ENCODE measurements around the gene ZSWIM5. TPM values are rescaled to one million over a fixed set of nuclear protein-coding genes. Genes with fewer than 3 reads are reported as not detected.
"Not testable (repeated sequence)": the region's sequence is repeated elsewhere in the genome, so short reads cannot be mapped to it uniquely, and the experiment has no call there.

ZSWIM5 gene
- total RNA-seq, 1 donor from 2014 or later, result under 0.01 TPM

DNA sequence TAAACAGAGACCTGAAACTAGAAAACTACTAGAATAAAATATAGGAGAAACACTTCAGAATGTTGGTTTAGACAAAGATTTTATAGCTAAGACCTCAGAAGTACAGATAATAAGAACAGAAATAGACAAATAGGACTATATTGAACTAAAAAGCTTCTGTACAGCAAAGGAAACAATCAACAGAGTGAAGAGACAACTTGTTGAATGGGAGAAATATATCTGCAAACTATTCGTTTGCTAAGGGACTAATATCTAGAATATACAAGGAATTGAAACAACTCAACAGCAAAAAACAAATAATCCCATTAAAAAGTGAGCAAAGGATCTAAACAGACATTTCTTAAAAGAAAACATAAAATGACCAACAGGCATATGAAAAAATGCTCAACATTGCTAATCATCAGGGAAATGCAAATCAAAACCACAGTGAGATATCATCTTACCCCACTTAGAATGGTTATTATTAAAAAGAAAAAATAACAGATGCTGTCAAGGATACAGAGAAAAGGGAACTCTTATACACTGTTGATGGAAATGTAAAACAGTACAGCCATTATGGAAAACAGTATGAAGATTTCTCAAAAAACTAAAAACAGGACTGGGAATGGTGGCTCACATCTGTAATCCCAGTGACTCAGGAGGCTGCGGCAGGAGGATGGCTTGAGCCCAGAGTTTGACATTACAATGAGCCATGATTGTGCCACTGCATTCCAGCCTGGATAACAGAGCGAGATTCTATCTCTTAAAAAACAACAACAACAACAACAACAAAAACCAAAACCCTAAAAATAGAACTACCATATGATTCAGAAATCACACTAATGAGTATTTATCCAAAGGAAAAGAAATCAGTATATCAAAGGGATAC is 37.3 kb upstream of the ZSWIM5 start:
- no peaks in the 10 kb centered on the region for H3K36me3 ChIP-seq (ENCODE audit: control insufficient read depth, insufficient read depth, low read length)
- TF ChIP-seq, protein P1, sequence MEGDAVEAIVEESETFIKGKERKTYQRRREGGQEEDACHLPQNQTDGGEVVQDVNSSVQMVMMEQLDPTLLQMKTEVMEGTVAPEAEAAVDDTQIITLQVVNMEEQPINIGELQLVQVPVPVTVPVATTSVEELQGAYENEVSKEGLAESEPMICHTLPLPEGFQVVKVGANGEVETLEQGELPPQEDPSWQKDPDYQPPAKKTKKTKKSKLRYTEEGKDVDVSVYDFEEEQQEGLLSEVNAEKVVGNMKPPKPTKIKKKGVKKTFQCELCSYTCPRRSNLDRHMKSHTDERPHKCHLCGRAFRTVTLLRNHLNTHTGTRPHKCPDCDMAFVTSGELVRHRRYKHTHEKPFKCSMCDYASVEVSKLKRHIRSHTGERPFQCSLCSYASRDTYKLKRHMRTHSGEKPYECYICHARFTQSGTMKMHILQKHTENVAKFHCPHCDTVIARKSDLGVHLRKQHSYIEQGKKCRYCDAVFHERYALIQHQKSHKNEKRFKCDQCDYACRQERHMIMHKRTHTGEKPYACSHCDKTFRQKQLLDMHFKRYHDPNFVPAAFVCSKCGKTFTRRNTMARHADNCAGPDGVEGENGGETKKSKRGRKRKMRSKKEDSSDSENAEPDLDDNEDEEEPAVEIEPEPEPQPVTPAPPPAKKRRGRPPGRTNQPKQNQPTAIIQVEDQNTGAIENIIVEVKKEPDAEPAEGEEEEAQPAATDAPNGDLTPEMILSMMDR (IDR thresholded peaks at IDR 0.05; ENCODE audit: insufficient read depth, low read length, severe bottlenecking), result no peak
- FAIRE-seq, result no peak
- H3K4me3 ChIP-seq (ENCODE audit: low read depth, low read length), result no peak overlapping the region
- no peaks in the 10 kb centered on the region for H3K27me3 ChIP-seq (ENCODE audit: control insufficient read depth, insufficient read depth, low read length)
- DNase-seq (ENCODE audit: low read depth), result no peak

DNA sequence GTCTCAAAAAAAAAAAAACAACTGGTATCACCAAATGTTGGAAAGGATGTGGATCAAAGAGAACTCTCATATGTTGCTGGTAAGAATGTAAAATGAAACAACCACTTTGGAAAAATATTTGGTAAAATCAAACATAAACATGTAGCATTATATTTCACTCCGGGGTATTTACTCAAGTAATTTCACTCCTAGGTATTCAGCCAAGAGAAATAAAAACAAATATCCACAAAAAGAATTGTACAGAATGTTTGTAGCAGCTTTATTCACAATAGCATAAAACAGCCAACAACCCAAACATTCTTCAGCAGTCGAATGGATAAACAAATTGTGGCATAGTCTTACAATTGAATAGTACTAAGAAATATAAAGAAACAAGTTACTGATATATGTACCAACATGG is 32.4 kb upstream of the ZSWIM5 start:
- Histone ChIP-seq H3K4me3 (ENCODE audit: low read depth, low read length) (no peak overlapping the region), H3K27me3 (ENCODE audit: control insufficient read depth, insufficient read depth, low read length) (no peaks in the 10 kb centered on the region), H3K36me3 (ENCODE audit: control insufficient read depth, insufficient read depth, low read length) (no peaks in the 10 kb centered on the region)
- TF ChIP-seq, protein P1 (IDR thresholded peaks at IDR 0.05; ENCODE audit: insufficient read depth, low read length, severe bottlenecking), result no peak
- DNase-seq (ENCODE audit: low read depth) (no peak), FAIRE-seq (no peak)

DNA sequence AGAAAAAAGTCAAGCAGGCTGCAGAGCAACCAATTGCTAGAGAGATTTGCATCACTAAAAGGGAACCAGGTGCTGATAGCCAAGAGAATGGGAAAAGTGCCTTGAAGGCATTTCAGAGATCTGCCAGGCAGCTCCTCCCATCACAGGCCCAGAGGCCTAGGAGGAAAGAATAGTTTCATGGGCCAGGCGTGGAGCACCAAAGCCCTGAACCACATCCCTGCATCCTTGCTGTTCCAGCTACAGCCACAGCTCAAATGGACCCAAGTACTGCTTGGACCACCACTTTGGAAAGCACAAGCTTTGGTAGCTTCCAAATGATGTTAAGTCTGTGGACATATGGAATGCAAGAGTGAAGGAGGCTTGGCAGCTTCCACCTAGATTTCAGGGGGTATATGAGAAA is 29.7 kb upstream of the ZSWIM5 start:
- FAIRE-seq (no peak), DNase-seq (ENCODE audit: low read depth) (no peak)
- TF ChIP-seq, protein P1 (IDR thresholded peaks at IDR 0.05; ENCODE audit: insufficient read depth, low read length, severe bottlenecking), result no peak
- Histone ChIP-seq H3K4me3 (ENCODE audit: low read depth, low read length) (no peak overlapping the region), H3K36me3 (ENCODE audit: control insufficient read depth, insufficient read depth, low read length) (no peaks in the 10 kb centered on the region), H3K27me3 (ENCODE audit: control insufficient read depth, insufficient read depth, low read length) (no peaks in the 10 kb centered on the region)

DNA sequence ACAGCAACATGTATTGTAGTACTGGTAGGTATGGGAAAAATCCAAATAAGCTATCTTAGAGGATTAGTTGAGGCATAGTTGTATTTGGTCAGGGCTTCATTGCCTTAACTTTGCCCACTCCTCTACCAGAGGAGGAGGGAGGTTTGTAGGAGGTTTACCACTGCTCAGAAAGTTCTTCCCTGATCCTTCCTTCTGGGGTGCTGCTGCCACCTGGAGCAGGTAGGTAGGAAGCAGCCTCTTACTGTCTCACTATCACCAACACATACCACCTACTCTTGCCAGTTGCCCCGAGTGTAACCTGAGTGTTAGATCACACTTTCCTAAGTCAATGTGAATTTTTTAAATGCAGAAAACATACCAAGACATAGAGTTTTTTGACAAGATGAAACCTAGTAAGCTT is 24.1 kb upstream of the ZSWIM5 start:
- no peak for FAIRE-seq

DNA sequence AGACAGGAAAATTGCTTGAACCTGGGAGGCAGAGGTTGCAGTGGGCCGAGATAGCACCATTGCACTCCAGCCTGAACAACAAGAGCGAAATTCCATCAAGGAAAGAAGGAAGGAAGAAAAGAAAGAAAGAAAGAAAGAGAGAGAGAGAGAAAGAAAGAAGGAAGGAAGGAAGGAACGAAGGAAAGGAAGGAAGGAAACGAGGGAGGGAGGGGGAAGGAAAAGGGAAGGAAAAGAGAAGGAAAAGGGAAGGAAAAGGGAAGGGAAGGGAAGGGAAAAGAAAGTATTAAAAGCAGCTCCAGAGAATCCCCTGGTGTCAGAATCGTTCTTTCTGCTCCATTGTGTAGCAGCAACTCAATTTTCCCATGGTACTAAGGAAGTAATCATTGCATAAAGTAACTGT is 19.2 kb upstream of the ZSWIM5 start:
- no peak overlapping the region for H3K4me3 ChIP-seq (ENCODE audit: low read depth, low read length)
- DNase-seq (ENCODE audit: low read depth) (no peak), FAIRE-seq (no peak)
- TF ChIP-seq, protein P1 (IDR thresholded peaks at IDR 0.05; ENCODE audit: insufficient read depth, low read length, severe bottlenecking), result no peak
- no peaks in the 10 kb centered on the region for H3K27me3 ChIP-seq (ENCODE audit: control insufficient read depth, insufficient read depth, low read length)
- H3K36me3 ChIP-seq (ENCODE audit: control insufficient read depth, insufficient read depth, low read length), result no peaks in the 10 kb centered on the region

More for the DNA sequence above, 24.1 kb upstream of the ZSWIM5 start:
- TF ChIP-seq, protein P1 (IDR thresholded peaks at IDR 0.05; ENCODE audit: insufficient read depth, low read length, severe bottlenecking), result peak; percentile 49
- peak; percentile 30 for DNase-seq (ENCODE audit: low read depth)
- H3K36me3 ChIP-seq (ENCODE audit: control insufficient read depth, insufficient read depth, low read length), result no peaks in the 10 kb centered on the region
- H3K27me3 ChIP-seq (ENCODE audit: control insufficient read depth, insufficient read depth, low read length), result no peaks in the 10 kb centered on the region
- H3K4me3 ChIP-seq (ENCODE audit: low read depth, low read length), result no peak overlapping the region

DNA sequence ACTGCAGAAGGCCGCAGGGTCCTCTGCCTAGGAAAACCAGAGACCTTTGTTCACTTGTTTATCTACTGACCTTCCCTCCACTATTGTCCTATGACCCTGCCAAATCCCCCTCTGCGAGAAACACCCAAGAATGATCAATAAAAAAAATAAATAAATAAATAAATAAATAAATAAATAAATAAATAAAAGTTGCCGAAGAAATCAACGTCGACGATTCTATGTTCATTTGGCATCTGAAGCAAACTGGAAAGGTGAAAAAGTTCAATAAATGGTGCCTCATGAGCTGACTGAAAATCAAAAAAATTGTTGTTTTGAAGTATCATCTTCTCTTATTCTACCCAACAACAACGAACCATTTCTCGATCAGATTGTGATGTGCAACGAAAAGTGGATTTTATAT is 17.3 kb upstream of the ZSWIM5 start:
- H3K36me3 ChIP-seq (ENCODE audit: control insufficient read depth, insufficient read depth, low read length); H3K27me3 ChIP-seq (ENCODE audit: control insufficient read depth, insufficient read depth, low read length); H3K4me3 ChIP-seq (ENCODE audit: low read depth, low read length); FAIRE-seq; DNase-seq (ENCODE audit: low read depth): not testable (repeated sequence)

Measured in bronchial epithelial cell (primary cell).